HCT116 (cell line): Measurements from ENCODE around the gene HEATR5A.

Experiments used
- EGR1 ChIP-seq: IDR thresholded peaks from 2 replicates; pipeline ENCODE4 v1.6.1; 2012; ENCODE audit warnings: low read depth
- EZH2 ChIP-seq: fragments of 200-600 bp; sonication (generic); IDR thresholded peaks from 2 replicates; pipeline ENCODE4 v1.6.1; 2017; ENCODE audit warnings: antibody characterized with exemption, mixed run types
- POLR2AphosphoS5 ChIP-seq: IDR thresholded peaks from 2 replicates; pipeline ENCODE4 v1.6.1; 2011; ENCODE audit warnings: mild to moderate bottlenecking, low read depth, low read length, moderate library complexity
- RAD21 ChIP-seq: IDR thresholded peaks from 2 replicates; pipeline ENCODE4 v1.6.1; 2012; ENCODE audit warnings: low read depth, mild to moderate bottlenecking
- ZNF274 ChIP-seq: fragments of 200-500 bp; sonication (Bioruptor generic); IDR thresholded peaks from 2 replicates; pipeline ENCODE4 v1.6.1; 2014; ENCODE audit warnings: mild to moderate bottlenecking, low read depth, low read length, inconsistent platforms
- TF ChIP-seq, protein P1 (sequence below): IDR thresholded peaks from 2 replicates; pipeline ENCODE4 v1.6.1; 2011; ENCODE audit warnings: mild to moderate bottlenecking, low read length, moderate library complexity; ENCODE audit not compliant: insufficient replicate concordance; ENCODE audit errors: extremely low read depth
- TF ChIP-seq, protein P2 (sequence below), 3 experiments: fragments of 200-600 bp in 1 of 3; sonication (generic) in 1 of 3; IDR thresholded peaks in 2 of 3; conservative IDR thresholded peaks in 1 of 3; 2 replicates each; pipeline ENCODE4 v1.5.1; 2012 to 2017; ENCODE audit warnings: low read depth in 2 of 3, low read length in 2 of 3, antibody characterized with exemption in 1 of 3, borderline replicate concordance in 1 of 3, control low read depth in 1 of 3, mild to moderate bottlenecking in 1 of 3, mixed read lengths in 1 of 3, mixed run types in 1 of 3, moderate library complexity in 1 of 3; ENCODE audit not compliant: insufficient read depth in 1 of 3

DNA sequence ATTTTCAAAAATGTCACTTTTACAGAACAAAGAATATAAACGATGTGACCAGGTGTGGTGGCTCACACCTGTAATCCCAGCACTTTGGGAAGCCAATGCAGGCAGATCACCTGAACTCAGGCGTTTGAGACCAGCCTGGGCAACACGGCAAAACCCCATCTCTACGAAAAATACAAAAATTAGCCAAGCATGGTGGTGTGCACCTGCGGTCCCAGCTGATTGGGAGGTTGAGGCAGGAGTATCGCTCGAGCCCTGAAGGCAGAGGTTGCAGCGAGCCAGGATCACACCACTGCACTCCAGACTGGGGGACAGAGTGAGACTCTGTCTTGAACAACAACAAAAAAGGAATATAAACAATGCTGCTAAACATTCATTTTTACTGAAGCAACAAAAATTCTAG is 15.2 kb downstream of the HEATR5A start:
- TF ChIP-seq, protein P1, sequence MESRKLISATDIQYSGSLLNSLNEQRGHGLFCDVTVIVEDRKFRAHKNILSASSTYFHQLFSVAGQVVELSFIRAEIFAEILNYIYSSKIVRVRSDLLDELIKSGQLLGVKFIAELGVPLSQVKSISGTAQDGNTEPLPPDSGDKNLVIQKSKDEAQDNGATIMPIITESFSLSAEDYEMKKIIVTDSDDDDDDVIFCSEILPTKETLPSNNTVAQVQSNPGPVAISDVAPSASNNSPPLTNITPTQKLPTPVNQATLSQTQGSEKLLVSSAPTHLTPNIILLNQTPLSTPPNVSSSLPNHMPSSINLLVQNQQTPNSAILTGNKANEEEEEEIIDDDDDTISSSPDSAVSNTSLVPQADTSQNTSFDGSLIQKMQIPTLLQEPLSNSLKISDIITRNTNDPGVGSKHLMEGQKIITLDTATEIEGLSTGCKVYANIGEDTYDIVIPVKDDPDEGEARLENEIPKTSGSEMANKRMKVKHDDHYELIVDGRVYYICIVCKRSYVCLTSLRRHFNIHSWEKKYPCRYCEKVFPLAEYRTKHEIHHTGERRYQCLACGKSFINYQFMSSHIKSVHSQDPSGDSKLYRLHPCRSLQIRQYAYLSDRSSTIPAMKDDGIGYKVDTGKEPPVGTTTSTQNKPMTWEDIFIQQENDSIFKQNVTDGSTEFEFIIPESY: no peak
- no peak for TF ChIP-seq RAD21
- TF ChIP-seq, protein P2, sequence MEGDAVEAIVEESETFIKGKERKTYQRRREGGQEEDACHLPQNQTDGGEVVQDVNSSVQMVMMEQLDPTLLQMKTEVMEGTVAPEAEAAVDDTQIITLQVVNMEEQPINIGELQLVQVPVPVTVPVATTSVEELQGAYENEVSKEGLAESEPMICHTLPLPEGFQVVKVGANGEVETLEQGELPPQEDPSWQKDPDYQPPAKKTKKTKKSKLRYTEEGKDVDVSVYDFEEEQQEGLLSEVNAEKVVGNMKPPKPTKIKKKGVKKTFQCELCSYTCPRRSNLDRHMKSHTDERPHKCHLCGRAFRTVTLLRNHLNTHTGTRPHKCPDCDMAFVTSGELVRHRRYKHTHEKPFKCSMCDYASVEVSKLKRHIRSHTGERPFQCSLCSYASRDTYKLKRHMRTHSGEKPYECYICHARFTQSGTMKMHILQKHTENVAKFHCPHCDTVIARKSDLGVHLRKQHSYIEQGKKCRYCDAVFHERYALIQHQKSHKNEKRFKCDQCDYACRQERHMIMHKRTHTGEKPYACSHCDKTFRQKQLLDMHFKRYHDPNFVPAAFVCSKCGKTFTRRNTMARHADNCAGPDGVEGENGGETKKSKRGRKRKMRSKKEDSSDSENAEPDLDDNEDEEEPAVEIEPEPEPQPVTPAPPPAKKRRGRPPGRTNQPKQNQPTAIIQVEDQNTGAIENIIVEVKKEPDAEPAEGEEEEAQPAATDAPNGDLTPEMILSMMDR (IDR thresholded peaks at IDR 0.05 in 2 of 3, conservative IDR thresholded peaks at IDR 0.05 in 1 of 3; ENCODE audit: borderline replicate concordance in 1 of 3, insufficient read depth in 1 of 3, low read depth in 2 of 3, low read length in 2 of 3): no peak
- TF ChIP-seq POLR2AphosphoS5: no peak
- no peak for TF ChIP-seq EZH2
- TF ChIP-seq ZNF274: no peak
- no peak for TF ChIP-seq EGR1
